Glomerular endothelial cell (primary cell): ENCODE data around the gene GNPTAB. TPM values are rescaled to one million over a fixed set of nuclear protein-coding genes. Genes with fewer than 3 reads are reported as not detected.

Experiments used
- DNase-seq: peaks from one replicate; pipeline ENCODE4 v3.0.0-alpha.2; 2011; ENCODE audit warnings: low read depth, low spot score; ENCODE audit errors: extremely low read depth
- total RNA-seq: library from RNA; depleted of rRNA; stranded (reverse); fragments of >200 nt; gene quantifications from 2 replicates; pipeline ENCODE4 v1.2.3, GENCODE V29; 2015

Gene GNPTAB
- total RNA-seq, 1 donor from 2014 or later = 38.3 TPM

GRCh38 chr12:101697930-101698799 lies 132.6 kb downstream of the GNPTAB start:
- peak; percentile 4 for DNase-seq

- no peak for DNase-seq
Observed at GRCh38 chr12:101697197-101697929, 133.4 kb downstream of the GNPTAB start, which contains the start of gene CHPT1. CHPT1 (plus strand) TSS chr12:101697640; CDS start chr12:101697862, 222 bp downstream.

GRCh38 chr12:101696251-101697196 lies 134.2 kb downstream of the GNPTAB start:
- peak; percentile 4 for DNase-seq

GRCh38 chr12:101695706-101696105 lies 135.1 kb downstream of the GNPTAB start:
- DNase-seq = no peak

Other genes starting within 250 kb of the GNPTAB start
- gene MYBPC1, start 236.0 kb downstream of the GNPTAB start, total RNA-seq = not detected in 2 replicates
- 23.9 and 28.1 TPM in 2 replicates for gene CHPT1, start 133.3 kb downstream of the GNPTAB start, total RNA-seq
- gene SYCP3, start 91.5 kb downstream of the GNPTAB start, total RNA-seq = 2.0 TPM in 1 of 2 replicates, not detected in the other
- 40.7 and 50.1 TPM in 2 replicates for gene DRAM1, start 46.6 kb upstream of the GNPTAB start, total RNA-seq
- 67.8 and 93.9 TPM in 2 replicates for gene WASHC3, start 231.0 kb upstream of the GNPTAB start, total RNA-seq